ENCODE results near the gene HNRNPH1.
"Not testable (repeated sequence)": the region's sequence is repeated elsewhere in the genome, so short reads cannot be mapped to it uniquely, and the experiment has no call there.

HNRNPH1 gene

GRCh38 chr5:179644766-179645165, 21.3 kb upstream of the HNRNPH1 start:
- not testable (repeated sequence) for H3K4me3 ChIP-seq (ENCODE audit: low read length); H3K27me3 ChIP-seq (ENCODE audit: control insufficient read depth, insufficient read depth, low read length); H3K4me1 ChIP-seq (ENCODE audit: control insufficient read depth, insufficient read depth, low read length); H3K9me3 ChIP-seq (ENCODE audit: control insufficient read depth, insufficient read depth, low read length); H3K36me3 ChIP-seq (ENCODE audit: control insufficient read depth, insufficient read depth, low read length); DNase-seq (ENCODE audit: low read depth, low spot score); H3K27ac ChIP-seq (ENCODE audit: low read length)
- no CpG with 5 or more reads among the region's 5 CpGs for WGBS (ENCODE audit: insufficient coverage, insufficient read length)

GRCh38 chr5:179643141-179643920, 19.9 kb upstream of the HNRNPH1 start:
- WGBS (ENCODE audit: insufficient coverage, insufficient read length): no CpG with 5 or more reads among the region's 16 CpGs
- DNase-seq (ENCODE audit: low read depth, low spot score): not testable (repeated sequence)

GRCh38 chr5:179642626-179643025, 19.2 kb upstream of the HNRNPH1 start:
- not testable (repeated sequence) for H3K36me3 ChIP-seq (ENCODE audit: control insufficient read depth, insufficient read depth, low read length); H3K27ac ChIP-seq (ENCODE audit: low read length); H3K4me1 ChIP-seq (ENCODE audit: control insufficient read depth, insufficient read depth, low read length); H3K4me3 ChIP-seq (ENCODE audit: low read length); H3K27me3 ChIP-seq (ENCODE audit: control insufficient read depth, insufficient read depth, low read length); DNase-seq (ENCODE audit: low read depth, low spot score); H3K9me3 ChIP-seq (ENCODE audit: control insufficient read depth, insufficient read depth, low read length)
- no CpG with 5 or more reads among the region's 17 CpGs for WGBS (ENCODE audit: insufficient coverage, insufficient read length)

More at GRCh38 chr5:179643141-179643920, 19.9 kb upstream of the HNRNPH1 start:
- H3K27ac ChIP-seq (ENCODE audit: low read length); H3K36me3 ChIP-seq (ENCODE audit: control insufficient read depth, insufficient read depth, low read length); H3K4me3 ChIP-seq (ENCODE audit: low read length); H3K27me3 ChIP-seq (ENCODE audit: control insufficient read depth, insufficient read depth, low read length); H3K9me3 ChIP-seq (ENCODE audit: control insufficient read depth, insufficient read depth, low read length); H3K4me1 ChIP-seq (ENCODE audit: control insufficient read depth, insufficient read depth, low read length): not testable (repeated sequence)

GRCh38 chr5:179641745-179642144, 18.3 kb upstream of the HNRNPH1 start:
- H3K36me3 ChIP-seq (ENCODE audit: control insufficient read depth, insufficient read depth, low read length); H3K4me3 ChIP-seq (ENCODE audit: low read length); DNase-seq (ENCODE audit: low read depth, low spot score); H3K27ac ChIP-seq (ENCODE audit: low read length); H3K4me1 ChIP-seq (ENCODE audit: control insufficient read depth, insufficient read depth, low read length); H3K9me3 ChIP-seq (ENCODE audit: control insufficient read depth, insufficient read depth, low read length); H3K27me3 ChIP-seq (ENCODE audit: control insufficient read depth, insufficient read depth, low read length): not testable (repeated sequence)
- no CpG with 5 or more reads among the region's 4 CpGs for WGBS (ENCODE audit: insufficient coverage, insufficient read length)

- H3K9me3 ChIP-seq (ENCODE audit: control insufficient read depth, insufficient read depth, low read length); H3K36me3 ChIP-seq (ENCODE audit: control insufficient read depth, insufficient read depth, low read length); H3K27ac ChIP-seq (ENCODE audit: low read length); DNase-seq (ENCODE audit: low read depth, low spot score); H3K27me3 ChIP-seq (ENCODE audit: control insufficient read depth, insufficient read depth, low read length); H3K4me3 ChIP-seq (ENCODE audit: low read length); H3K4me1 ChIP-seq (ENCODE audit: control insufficient read depth, insufficient read depth, low read length): not testable (repeated sequence)
- no CpG with 5 or more reads among the region's 11 CpGs for WGBS (ENCODE audit: insufficient coverage, insufficient read length)
Observed at GRCh38 chr5:179639296-179639695, 15.8 kb upstream of the HNRNPH1 start.

GRCh38 chr5:179634370-179635172, 11.1 kb upstream of the HNRNPH1 start:
- WGBS (ENCODE audit: insufficient coverage, insufficient read length): no CpG with 5 or more reads among the region's 49 CpGs
- not testable (repeated sequence) for H3K27ac ChIP-seq (ENCODE audit: low read length); H3K4me1 ChIP-seq (ENCODE audit: control insufficient read depth, insufficient read depth, low read length); H3K4me3 ChIP-seq (ENCODE audit: low read length); H3K36me3 ChIP-seq (ENCODE audit: control insufficient read depth, insufficient read depth, low read length); H3K9me3 ChIP-seq (ENCODE audit: control insufficient read depth, insufficient read depth, low read length); DNase-seq (ENCODE audit: low read depth, low spot score); H3K27me3 ChIP-seq (ENCODE audit: control insufficient read depth, insufficient read depth, low read length)

- H3K36me3 ChIP-seq (ENCODE audit: control insufficient read depth, insufficient read depth, low read length); H3K4me3 ChIP-seq (ENCODE audit: low read length); H3K4me1 ChIP-seq (ENCODE audit: control insufficient read depth, insufficient read depth, low read length); DNase-seq (ENCODE audit: low read depth, low spot score); H3K27ac ChIP-seq (ENCODE audit: low read length); H3K9me3 ChIP-seq (ENCODE audit: control insufficient read depth, insufficient read depth, low read length); H3K27me3 ChIP-seq (ENCODE audit: control insufficient read depth, insufficient read depth, low read length): not testable (repeated sequence)
- WGBS (ENCODE audit: insufficient coverage, insufficient read length): no CpG with 5 or more reads among the region's 38 CpGs
Observed at GRCh38 chr5:179633501-179634369, 10.3 kb upstream of the HNRNPH1 start.

GRCh38 chr5:179624841-179625271, 1.4 kb upstream of the HNRNPH1 start:
- Histone ChIP-seq H3K27me3 (ENCODE audit: control insufficient read depth, insufficient read depth, low read length) (no peaks in the 10 kb centered on the region), H3K4me1 (ENCODE audit: control insufficient read depth, insufficient read depth, low read length) (peaks cover 6% of the 10 kb centered on the region; the same call in 1 of the 2 replicates), H3K4me3 (ENCODE audit: low read length) (no peak overlapping the region), H3K27ac (ENCODE audit: low read length) (no peak overlapping the region), H3K9me3 (ENCODE audit: control insufficient read depth, insufficient read depth, low read length) (no peaks in the 10 kb centered on the region), H3K36me3 (ENCODE audit: control insufficient read depth, insufficient read depth, low read length) (peaks cover 8% of the 10 kb centered on the region; the same call in 1 of the 2 replicates)
- DNase-seq (ENCODE audit: low read depth, low spot score): no peak
- no CpG with 5 or more reads among the region's 9 CpGs for WGBS (ENCODE audit: insufficient coverage, insufficient read length)

- DNase-seq (ENCODE audit: low read depth, low spot score): no peak
- H3K27ac ChIP-seq (ENCODE audit: low read length): no peak overlapping the region
- no peaks in the 10 kb centered on the region for H3K9me3 ChIP-seq (ENCODE audit: control insufficient read depth, insufficient read depth, low read length)
- H3K4me1 ChIP-seq (ENCODE audit: control insufficient read depth, insufficient read depth, low read length): peaks cover 6% of the 10 kb centered on the region; the same call in 1 of the 2 replicates
- H3K27me3 ChIP-seq (ENCODE audit: control insufficient read depth, insufficient read depth, low read length): no peaks in the 10 kb centered on the region
- WGBS (ENCODE audit: insufficient coverage, insufficient read length): no CpG with 5 or more reads among the region's 68 CpGs
- H3K36me3 ChIP-seq (ENCODE audit: control insufficient read depth, insufficient read depth, low read length): peaks cover 8% of the 10 kb centered on the region; the same call in 1 of the 2 replicates
- H3K4me3 ChIP-seq (ENCODE audit: low read length): peak overlapping the region; percentile 72; the same call in 1 of the 2 replicates
Observed at GRCh38 chr5:179623906-179624741, 653 bp upstream of the HNRNPH1 start.
